OCI-LY3 (cell line): Measurements from ENCODE around the gene TMX1.

Experiments
- H2AFZ ChIP-seq: fragments of 200-600, 300-600 bp; shearing (Covaris generic); 2 replicates; pipeline ENCODE4 v1.6.0; 2014; ENCODE audit warnings: antibody characterized with exemption, low read depth, low read length
- H3K27ac ChIP-seq: fragments of 200-600, 300-600 bp; sonication (generic); 2 replicates; pipeline ENCODE4 v1.5.1; 2014; ENCODE audit warnings: mild to moderate bottlenecking, low read length, moderate library complexity, mixed read lengths
- H3K27me3 ChIP-seq: fragments of 200-600, 300-600 bp; sonication (generic); 2 replicates; pipeline ENCODE4 v1.6.1; 2014; ENCODE audit warnings: low read depth, low read length, mixed read lengths
- H3K36me3 ChIP-seq: fragments of 200-600, 300-600 bp; sonication (generic); replicated peaks from 2 replicates; pipeline ENCODE3; 2014; ENCODE audit warnings: low read depth, low read length, mixed read lengths
- H3K4me1 ChIP-seq: fragments of 300-600, 200-600 bp; sonication (generic); 2 replicates; pipeline ENCODE4 v1.6.1; 2014; ENCODE audit warnings: low read length, mixed read lengths
- H3K4me2 ChIP-seq: fragments of 200-600, 300-600 bp; sonication (generic); 2 replicates; pipeline ENCODE4 v1.6.1; 2014; ENCODE audit warnings: low read length, mixed read lengths
- H3K4me3 ChIP-seq: fragments of 300-600, 200-600 bp; sonication (generic); 2 replicates; pipeline ENCODE4 v1.5.1; 2014; ENCODE audit warnings: antibody characterized with exemption, mild to moderate bottlenecking, low read length, moderate library complexity
- H3K79me2 ChIP-seq: fragments of 300-600, 200-600 bp; shearing (Covaris generic); 2 replicates; pipeline ENCODE4 v1.6.1; 2014; ENCODE audit warnings: mild to moderate bottlenecking, low read length, mixed read lengths
- H3K9ac ChIP-seq: fragments of 300-600, 200-600 bp; shearing (Covaris generic); 2 replicates; pipeline ENCODE4 v1.6.0; 2014; ENCODE audit warnings: mild to moderate bottlenecking, low read length, moderate library complexity
- H3K9me3 ChIP-seq: fragments of 200-600, 300-600 bp; shearing (Covaris generic); 2 replicates; pipeline ENCODE4 v1.6.1; 2014; ENCODE audit warnings: low read length, mixed read lengths; ENCODE audit not compliant: insufficient read depth
- H4K20me1 ChIP-seq: fragments of 200-600, 300-600 bp; sonication (generic); 2 replicates; pipeline ENCODE4 v1.6.1; 2016; ENCODE audit warnings: low read length, mixed read lengths; ENCODE audit not compliant: insufficient read depth
- CTCF ChIP-seq: fragments of 200-600, 300-600 bp; sonication (generic); IDR thresholded peaks from 2 replicates; pipeline ENCODE4 v1.5.1; 2014; ENCODE audit warnings: antibody characterized with exemption, low read length, low read depth
- EZH2phosphoT487 ChIP-seq: fragments of 200-600 bp; shearing (Covaris generic); IDR thresholded peaks from 2 replicates; pipeline ENCODE4 v1.6.1; 2018; ENCODE audit warnings: antibody characterized with exemption, mixed run types, low read depth

The TMX1 gene

GRCh38 chr14:51290132-51290531 is 50.1 kb downstream of the TMX1 start:
- no peak overlapping the region for H3K27ac ChIP-seq
- no peak overlapping the region for H3K4me3 ChIP-seq
- 0 out of 2 replicates have a peak, but pooled peaks cover under 1% of the 10 kb centered on the region for H4K20me1 ChIP-seq
- H3K9ac ChIP-seq, result no peak overlapping the region
- H3K9me3 ChIP-seq, result no peaks in the 10 kb centered on the region
- no peaks in the 10 kb centered on the region for H3K79me2 ChIP-seq
- no peak overlapping the region for H3K4me2 ChIP-seq
- H3K4me1 ChIP-seq, result peaks cover 16% of the 10 kb centered on the region
- no peaks in the 10 kb centered on the region for H3K27me3 ChIP-seq
- no peak overlapping the region for H2AFZ ChIP-seq
- TF ChIP-seq EZH2phosphoT487 (no peak), CTCF (no peak)
- peaks cover 14% of the 10 kb centered on the region for H3K36me3 ChIP-seq

DNA sequence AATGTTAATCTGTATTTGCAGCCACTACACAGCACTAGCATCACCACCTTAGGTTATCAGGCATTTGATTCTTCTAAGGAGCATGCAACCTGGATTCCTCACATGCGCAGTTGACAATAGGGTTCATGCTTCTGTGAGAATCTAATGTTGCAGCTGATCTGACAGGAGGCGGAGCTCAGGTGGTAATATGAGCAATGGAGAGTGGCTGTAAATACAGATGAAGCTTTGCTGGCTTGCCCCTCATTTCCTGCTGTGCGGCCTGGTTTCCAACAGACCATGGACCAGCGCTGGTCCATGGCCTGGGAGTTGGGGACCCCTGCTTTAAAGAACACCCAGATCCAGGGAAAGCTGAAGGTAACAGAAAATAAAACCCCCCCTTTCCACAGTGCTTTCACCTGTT is 51.0 kb downstream of the TMX1 start:
- no peaks in the 10 kb centered on the region for H3K9me3 ChIP-seq
- H3K4me1 ChIP-seq, result peaks cover 21% of the 10 kb centered on the region
- no peak overlapping the region for H3K27ac ChIP-seq
- no peak overlapping the region for H3K9ac ChIP-seq
- peaks cover 4% of the 10 kb centered on the region; the same call in 1 of the 2 replicates for H3K27me3 ChIP-seq
- no peak overlapping the region for H3K4me3 ChIP-seq
- no peak overlapping the region for H2AFZ ChIP-seq
- peaks cover 14% of the 10 kb centered on the region for H3K36me3 ChIP-seq
- H3K4me2 ChIP-seq, result no peak overlapping the region
- no peaks in the 10 kb centered on the region for H3K79me2 ChIP-seq
- TF ChIP-seq CTCF, result no peak
- TF ChIP-seq EZH2phosphoT487, result no peak
- 0 out of 2 replicates have a peak, but pooled peaks cover 3% of the 10 kb centered on the region for H4K20me1 ChIP-seq

GRCh38 chr14:51293149-51293911 is 53.3 kb downstream of the TMX1 start:
- H3K4me3 ChIP-seq, result no peak overlapping the region
- no peak overlapping the region for H2AFZ ChIP-seq
- no peak for TF ChIP-seq CTCF
- TF ChIP-seq EZH2phosphoT487, result no peak
- H3K9ac ChIP-seq, result no peak overlapping the region
- no peak overlapping the region for H3K27ac ChIP-seq
- peaks cover 4% of the 10 kb centered on the region; the same call in 1 of the 2 replicates for H3K27me3 ChIP-seq
- H3K79me2 ChIP-seq, result no peaks in the 10 kb centered on the region
- no peaks in the 10 kb centered on the region for H3K9me3 ChIP-seq
- H3K4me1 ChIP-seq, result peaks cover 21% of the 10 kb centered on the region
- no peak overlapping the region for H3K4me2 ChIP-seq
- H4K20me1 ChIP-seq, result 0 out of 2 replicates have a peak, but pooled peaks cover 3% of the 10 kb centered on the region
- peaks cover 10% of the 10 kb centered on the region for H3K36me3 ChIP-seq

- Histone ChIP-seq H3K4me1 (peaks cover 21% of the 10 kb centered on the region), H3K4me2 (no peak overlapping the region), H3K9ac (no peak overlapping the region), H3K79me2 (no peaks in the 10 kb centered on the region), H3K4me3 (no peak overlapping the region), H3K27ac (no peak overlapping the region), H3K36me3 (peaks cover 8% of the 10 kb centered on the region), H3K9me3 (no peaks in the 10 kb centered on the region), H3K27me3 (peaks cover 4% of the 10 kb centered on the region; the same call in 1 of the 2 replicates), H4K20me1 (0 out of 2 replicates have a peak, but pooled peaks cover 3% of the 10 kb centered on the region), H2AFZ (no peak overlapping the region)
- TF ChIP-seq EZH2phosphoT487 (no peak), CTCF (no peak)
Observed at GRCh38 chr14:51293912-51294389, 53.9 kb downstream of the TMX1 start.
